IMR-90 (cell line): ENCODE results near the gene PKD1. TPM values are rescaled to one million over a fixed set of nuclear protein-coding genes. Genes with fewer than 3 reads are reported as not detected.

Source experiments
- ATAC-seq: fragments of 200-7000 bp; cut with Tn5 transposase; 2 replicates; pipeline ENCODE4 v1.9.1; 2020; ENCODE audit warnings: low read depth, mild to moderate bottlenecking, moderate library complexity
- BruUV-seq: library from RNA; stranded (reverse); fragments of 400-500 nt; replicated peaks from 2 replicates; lab custom pipeline; 2021; lab: Mats Ljungman, UMichigan
- CTCF ChIA-PET: fragments of 300-600 bp; formaldehyde crosslinking; extraction: SDS; loops from one replicate; lab custom pipeline; 2021; ENCODE audit warnings: antibody characterized with exemption; lab: Yijun Ruan, JAX
- POLR2A ChIA-PET: fragments of 300-600 bp; sonication (Branson Sonifier 250); formaldehyde crosslinking; loops from one replicate; lab custom pipeline; 2022; ENCODE audit warnings: antibody characterized with exemption; ENCODE audit not compliant: unreplicated experiment; lab: Charles Lee
- DNase-seq: peaks from one replicate; pipeline ENCODE4 v3.0.0; 2013
- H2AFZ ChIP-seq: replicated peaks from 2 replicates; pipeline ENCODE3; 2013; ENCODE audit warnings: low read length, mild to moderate bottlenecking; ENCODE audit not compliant: poor library complexity
- H2AK5ac ChIP-seq: 2 replicates; pipeline ENCODE4 v1.6.1; 2013; ENCODE audit warnings: low read depth, low read length, inconsistent platforms
- H2AK9ac ChIP-seq: replicated peaks from 2 replicates; pipeline ENCODE3; 2013; ENCODE audit warnings: mild to moderate bottlenecking, low read depth, low read length, moderate library complexity; ENCODE audit not compliant: poor library complexity
- H2BK120ac ChIP-seq: 2 replicates; pipeline ENCODE4 v1.6.1; 2013; ENCODE audit warnings: low read depth, low read length, inconsistent platforms
- H2BK15ac ChIP-seq: 3 replicates; pipeline ENCODE4 v1.6.1; 2013; ENCODE audit warnings: low read depth, low read length, inconsistent platforms
- H2BK20ac ChIP-seq: 2 replicates; pipeline ENCODE4 v1.6.1; 2013; ENCODE audit warnings: low read depth, mild to moderate bottlenecking, inconsistent platforms, low read length, moderate library complexity
- H2BK5ac ChIP-seq: 2 replicates; pipeline ENCODE4 v1.6.1; 2013; ENCODE audit warnings: mild to moderate bottlenecking, low read depth, low read length, inconsistent platforms; ENCODE audit not compliant: poor library complexity, severe bottlenecking
- H3K14ac ChIP-seq: replicated peaks from 2 replicates; pipeline ENCODE4 v1.6.1; 2013; ENCODE audit warnings: low read depth, low read length, inconsistent platforms
- H3K18ac ChIP-seq: 2 replicates; pipeline ENCODE4 v1.6.1; 2013; ENCODE audit warnings: low read depth, low read length, control low read depth
- H3K23ac ChIP-seq: 2 replicates; pipeline ENCODE4 v1.6.1; 2013; ENCODE audit warnings: low read depth, low read length, inconsistent platforms
- H3K27ac ChIP-seq: 2 replicates; pipeline ENCODE4 v1.5.1; 2013; ENCODE audit warnings: mild to moderate bottlenecking, control low read depth, low read length; ENCODE audit not compliant: insufficient read depth
- H3K27me3 ChIP-seq: 2 replicates; pipeline ENCODE4 v1.6.1; 2013; ENCODE audit warnings: low read length; ENCODE audit not compliant: control insufficient read depth, insufficient read depth
- H3K36me3 ChIP-seq: 2 replicates; pipeline ENCODE4 v1.6.1; 2013; ENCODE audit warnings: low read length, mixed read lengths; ENCODE audit not compliant: control insufficient read depth, insufficient read depth
- H3K4ac ChIP-seq: 2 replicates; pipeline ENCODE4 v1.6.1; 2013; ENCODE audit warnings: low read depth, low read length, inconsistent platforms
- H3K4me1 ChIP-seq: 2 replicates; pipeline ENCODE4 v1.6.1; 2013; ENCODE audit warnings: low read length, mixed read lengths; ENCODE audit not compliant: control insufficient read depth, insufficient read depth
- H3K4me2 ChIP-seq: 2 replicates; pipeline ENCODE4 v1.6.1; 2013; ENCODE audit warnings: low read depth, mild to moderate bottlenecking, control low read depth, low read length, moderate library complexity
- H3K4me3 ChIP-seq: 2 replicates; pipeline ENCODE4 v1.5.1; 2013; ENCODE audit warnings: low read depth, mild to moderate bottlenecking, control low read depth, low read length, moderate library complexity; ENCODE audit not compliant: insufficient read depth
- H3K56ac ChIP-seq: 2 replicates; pipeline ENCODE4 v1.6.1; 2013; ENCODE audit warnings: low read length, inconsistent platforms; ENCODE audit not compliant: insufficient read depth; ENCODE audit errors: extremely low read depth
- H3K79me1 ChIP-seq, 2 experiments: 2 replicates each; pipeline ENCODE4 v1.6.1; 2013; ENCODE audit warnings: low read length in 2 of 2, inconsistent platforms in 1 of 2, low read depth in 1 of 2
- H3K9ac ChIP-seq: 2 replicates; pipeline ENCODE4 v1.6.1; 2013; ENCODE audit warnings: low read depth, low read length, control low read depth
- H3K9me1 ChIP-seq: 2 replicates; pipeline ENCODE4 v1.6.1; 2013; ENCODE audit warnings: low read length, inconsistent platforms; ENCODE audit not compliant: insufficient read depth
- H3K9me3 ChIP-seq: 2 replicates; pipeline ENCODE4 v1.6.1; 2013; ENCODE audit warnings: low read length; ENCODE audit not compliant: control insufficient read depth, insufficient read depth
- H4K20me1 ChIP-seq: 2 replicates; pipeline ENCODE4 v1.6.1; 2013; ENCODE audit warnings: low read length, inconsistent platforms; ENCODE audit not compliant: insufficient read depth
- H4K5ac ChIP-seq: 2 replicates; pipeline ENCODE4 v1.6.1; 2013; ENCODE audit warnings: mild to moderate bottlenecking, low read depth, low read length, control low read depth
- H4K8ac ChIP-seq, 2 experiments: 2 replicates each; pipeline ENCODE4 v1.6.1; 2013; ENCODE audit warnings: low read depth in 2 of 2, low read length in 2 of 2, control low read depth in 1 of 2, inconsistent platforms in 1 of 2
- H4K91ac ChIP-seq: 2 replicates; pipeline ENCODE4 v1.6.1; 2013; ENCODE audit warnings: low read depth, low read length, inconsistent platforms; ENCODE audit not compliant: insufficient read depth
- BHLHE40 ChIP-seq: fragments of 150-350 bp; IDR thresholded peaks from 2 replicates; pipeline ENCODE4 v1.6.1; 2016; ENCODE audit warnings: mild to moderate bottlenecking, low read depth, low read length
- FOS ChIP-seq: fragments of 150-350 bp; IDR thresholded peaks from 2 replicates; pipeline ENCODE4 v1.6.1; 2016; ENCODE audit warnings: low read depth, low read length
- SMC3 ChIP-seq: fragments of 150-350 bp; IDR thresholded peaks from 2 replicates; pipeline ENCODE4 v1.6.1; 2016; ENCODE audit warnings: low read depth, mild to moderate bottlenecking, antibody characterized with exemption, low read length, moderate library complexity
- USF2 ChIP-seq: fragments of 150-350 bp; IDR thresholded peaks from 2 replicates; pipeline ENCODE4 v1.6.1; 2017; ENCODE audit warnings: mild to moderate bottlenecking, antibody characterized with exemption, low read length, low read depth
- WGBS, 2 experiments: methylation state at CpG; one replicate each; pipeline versions ENCODE4 v1.1.5 to v1.1.7; 2013; ENCODE audit warnings: missing lambda C conversion rate in 2 of 2; ENCODE audit not compliant: insufficient read length in 1 of 2; ENCODE audit errors: extremely low coverage in 2 of 2; 5-methylcytosine and 5-hydroxymethylcytosine counted together
- dilution Hi-C: fragments of 300-500 bp; cut with HindIII; formaldehyde crosslinking; loops from one replicate; pipeline ENCODE4 v1.14.3; 2018; ENCODE audit warnings: low sequenced_read_pairs; ENCODE audit not compliant: unreplicated experiment
- in situ Hi-C: fragments of 300-500 bp; cut with MboI; formaldehyde crosslinking; loops from 3 replicates; pipeline ENCODE4 v1.14.3; 2019; ENCODE audit warnings: low sequenced_read_pairs, inconsistent platforms, mixed read lengths
- intact Hi-C: fragments of 100-400 bp; cut with micrococcal nuclease; formaldehyde crosslinking; loops from 2 replicates; pipeline ENCODE4 v1.10.0; 2022
- polyA plus RNA-seq, 3 experiments: library from polyadenylated mRNA; depleted of rRNA; stranded (reverse); fragments of >200 nt; gene quantifications; 2 replicates each; pipeline ENCODE4 v1.2.3, GENCODE V29; 2012; ENCODE audit warnings: low replicate concordance in 1 of 3
- total RNA-seq: library from RNA; depleted of rRNA; stranded (reverse); fragments of >200 nt; gene quantifications from 2 replicates; pipeline ENCODE4 v1.2.3, GENCODE V29; 2012

The PKD1 gene
- total and polyA plus RNA-seq, 2 of the 4 experiments (the other 2 are of a cell fraction): 7.9 to 97.3 TPM

- no peak for ATAC-seq
- Histone ChIP-seq H4K5ac (no peak overlapping the region), H2AK9ac (peak overlapping the region; percentile 70), H3K14ac (no peak overlapping the region; the same call in 1 of the 2 replicates), H3K27me3 (no peaks in the 10 kb centered on the region), H3K23ac (no peak overlapping the region), H3K4ac (peak overlapping the region; percentile 66), H2BK20ac (no peak overlapping the region), H3K27ac (peak overlapping the region; percentile 67), H4K8ac (0 out of 4 replicates have a peak overlapping the region, but pooled peaks of 1 of the 2 experiments have one; percentile 21), H3K4me2 (peak overlapping the region; percentile 44; the same call in 1 of the 2 replicates), H2BK15ac (no peak overlapping the region), H3K9ac (peak overlapping the region; percentile 62), H3K56ac (peak overlapping the region; percentile 26; the same call in 1 of the 2 replicates), H3K4me3 (no peak overlapping the region), H3K4me1 (peaks cover 37% of the 10 kb centered on the region), H3K9me3 (no peaks in the 10 kb centered on the region), H4K91ac (no peak overlapping the region; the same call in 1 of the 2 replicates), H2AFZ (peak overlapping the region; percentile 45), H4K20me1 (peaks cover 85% of the 10 kb centered on the region), H2BK5ac (peak overlapping the region; percentile 17), H2AK5ac (peak overlapping the region; percentile 70), H3K18ac (no peak overlapping the region), H2BK120ac (no peak overlapping the region), H3K9me1 (0 out of 2 replicates have a peak, but pooled peaks cover 6% of the 10 kb centered on the region), H3K36me3 (peaks cover 5% of the 10 kb centered on the region), H3K79me1 (peaks cover 0 to 74% of the 10 kb centered on the region in 2 experiments; a peak in 3 of 4 replicates)
- peak; percentile 59 for DNase-seq
- ChIA-PET POLR2A (no interaction called here), CTCF (no interaction called here)
- TF ChIP-seq USF2 (no peak), SMC3 (no peak), BHLHE40 (no peak), FOS (no peak)
- in situ Hi-C loops (no loop called here), dilution Hi-C loops (no loop called here), intact Hi-C loops (no loop called here)
- WGBS, 2 experiments: 31% methylated on average over 10 of the region's 24 CpGs; no CpG with 5 or more reads in 1 of the 2 experiments
- no TSS peak for BruUV-seq
Observed at GRCh38 chr16:2159175-2159838, 23.6 kb upstream of the PKD1 start.
